HT1080 (cell line): ENCODE measurements around the gene ADAM15. TPM values are rescaled to one million over a fixed set of nuclear protein-coding genes. Genes with fewer than 3 reads are reported as not detected.

Experiments used
- DNase-seq: peaks from one replicate; pipeline ENCODE4 v3.0.0-alpha.2; 2015; ENCODE audit warnings: low read depth
- total RNA-seq: library from RNA; depleted of rRNA; stranded (reverse); fragments of >200 nt; shearing (Covaris generic); gene quantifications from 2 replicates; pipeline ENCODE4 v1.2.3, GENCODE V29; 2014

Gene ADAM15
- total RNA-seq, 1 experiment from 2014 or later = 262 TPM

GRCh38 chr1:155029513-155030242, 21.4 kb upstream of the ADAM15 start:
- DNase-seq = no peak

GRCh38 chr1:155030243-155030795, 20.8 kb upstream of the ADAM15 start:
- DNase-seq = no peak

GRCh38 chr1:155030899-155031298, 20.2 kb upstream of the ADAM15 start:
- no peak for DNase-seq

- no peak for DNase-seq
Observed at GRCh38 chr1:155032886-155033285, 18.2 kb upstream of the ADAM15 start.

- no peak for DNase-seq
Observed at GRCh38 chr1:155033524-155033923, 17.6 kb upstream of the ADAM15 start, which contains the start of the genes DCST1 and DCST2. TSS of gene DCST1 (plus strand) at chr1:155033824. CDS start at chr1:155034037, 213 bp downstream. TSS of gene DCST2 (minus strand) at chr1:155033781. CDS start at chr1:155033701, 80 bp downstream.

GRCh38 chr1:155034318-155035208, 16.6 kb upstream of the ADAM15 start:
- DNase-seq = no peak

GRCh38 chr1:155035936-155036335, 15.2 kb upstream of the ADAM15 start:
- no peak for DNase-seq

- DNase-seq = no peak
Observed at GRCh38 chr1:155037043-155037442, 14.1 kb upstream of the ADAM15 start.

GRCh38 chr1:155037851-155038441, 13.2 kb upstream of the ADAM15 start:
- DNase-seq = no peak

- peak; percentile 56 for DNase-seq
Observed at GRCh38 chr1:155038602-155039307, 12.4 kb upstream of the ADAM15 start.

GRCh38 chr1:155039308-155039669, 11.8 kb upstream of the ADAM15 start:
- DNase-seq = no peak

GRCh38 chr1:155040358-155041093, 10.6 kb upstream of the ADAM15 start:
- no peak for DNase-seq

- no peak for DNase-seq
Observed at GRCh38 chr1:155042789-155043188, 8.3 kb upstream of the ADAM15 start.

- DNase-seq = no peak
Observed at GRCh38 chr1:155043301-155043702, 7.8 kb upstream of the ADAM15 start.

GRCh38 chr1:155043793-155044192, 7.3 kb upstream of the ADAM15 start:
- DNase-seq = no peak

- no peak for DNase-seq
Observed at GRCh38 chr1:155044365-155044764, 6.8 kb upstream of the ADAM15 start.

GRCh38 chr1:155044812-155045657, 6.1 kb upstream of the ADAM15 start:
- peak; percentile 77 for DNase-seq

- DNase-seq = no peak
Observed at GRCh38 chr1:155048449-155049334, 2.4 kb upstream of the ADAM15 start.
